Fibroblast of lung (primary cell): ENCODE data around the gene GPC2. TPM values are rescaled to one million over a fixed set of nuclear protein-coding genes. Genes with fewer than 3 reads are reported as not detected.

ENCODE experiments used
- DNase-seq, 2 donors: peaks; one replicate each; pipeline versions ENCODE4 v3.0.0 to v3.0.0-alpha.2; 2010; ENCODE audit warnings: low read depth in 2 of 2
- H2AFZ ChIP-seq: 2 replicates; pipeline ENCODE4 v1.5.1; 2012; ENCODE audit warnings: low read length, control low read depth, inconsistent platforms
- H3K27ac ChIP-seq: 2 replicates; pipeline ENCODE4 v1.5.1; 2011; ENCODE audit warnings: low read length, control low read depth; ENCODE audit not compliant: insufficient read depth
- H3K27me3 ChIP-seq: 2 replicates; pipeline ENCODE4 v1.5.1; 2011; ENCODE audit warnings: mild to moderate bottlenecking, low read length; ENCODE audit not compliant: control insufficient read depth, insufficient read depth
- H3K36me3 ChIP-seq: 2 replicates; pipeline ENCODE4 v1.5.1; 2011; ENCODE audit warnings: low read length; ENCODE audit not compliant: control insufficient read depth, insufficient read depth
- H3K4me1 ChIP-seq: 2 replicates; pipeline ENCODE4 v1.5.1; 2011; ENCODE audit warnings: low read length; ENCODE audit not compliant: control insufficient read depth, insufficient read depth; ENCODE audit errors: extremely low read depth
- H3K4me2 ChIP-seq: 2 replicates; pipeline ENCODE4 v1.5.1; 2011; ENCODE audit warnings: low read length, control low read depth; ENCODE audit not compliant: insufficient read depth; ENCODE audit errors: extremely low read depth
- H3K4me3 ChIP-seq, 4 experiments: fragments of 200-600 bp in 1 of 4; sonication (generic) in 1 of 4; replicated peaks in 1 of 4; 2 replicates each; pipeline ENCODE4 v1.5.1; 2011 to 2016; ENCODE audit warnings: low read length in 4 of 4, low read depth in 3 of 4, mild to moderate bottlenecking in 3 of 4, control low read depth in 2 of 4, inconsistent platforms in 1 of 4, mixed read lengths in 1 of 4; ENCODE audit not compliant: insufficient read depth in 1 of 4; ENCODE audit errors: control extremely low read depth in 1 of 4
- H3K79me2 ChIP-seq: 2 replicates; pipeline ENCODE4 v1.5.1; 2012; ENCODE audit warnings: mild to moderate bottlenecking, low read length, inconsistent platforms; ENCODE audit not compliant: control insufficient read depth, insufficient read depth
- H3K9ac ChIP-seq: 2 replicates; pipeline ENCODE4 v1.5.1; 2011; ENCODE audit warnings: mild to moderate bottlenecking, low read length, control low read depth; ENCODE audit not compliant: insufficient read depth
- H3K9me3 ChIP-seq: 2 replicates; pipeline ENCODE4 v1.5.1; 2012; ENCODE audit warnings: low read depth, low read length; ENCODE audit not compliant: control insufficient read depth, insufficient read depth
- H4K20me1 ChIP-seq: 2 replicates; pipeline ENCODE4 v1.5.1; 2011; ENCODE audit warnings: low read length; ENCODE audit not compliant: control insufficient read depth, insufficient read depth; ENCODE audit errors: extremely low read depth
- EZH2 ChIP-seq: IDR thresholded peaks from 2 replicates; pipeline ENCODE4 v1.5.1; 2012; ENCODE audit warnings: low read length, control low read depth, mild to moderate bottlenecking; ENCODE audit errors: missing control alignments
- polyA plus RNA-seq, 2 donors: library from polyadenylated mRNA; depleted of rRNA in 1 of 2; stranded (reverse) in 1 of 2; unstranded in 1 of 2; fragments of >200 nt; gene quantifications; 2 replicates each; pipeline ENCODE4 v1.2.1, GENCODE V29; 2011 to 2012; ENCODE audit warnings: missing spikeins in 1 of 2
- total RNA-seq: library from RNA; depleted of rRNA; stranded (reverse); fragments of >200 nt; gene quantifications from 2 replicates; pipeline ENCODE4 v1.2.1, GENCODE V29; 2014
- TF ChIP-seq, protein P1 (sequence below), 2 donors: IDR thresholded peaks in 1 of 2; conservative IDR thresholded peaks in 1 of 2; 1 replicate in 1 of 2; 2 replicates in 1 of 2; pipeline ENCODE4 v1.5.1; 2011 to 2012; ENCODE audit warnings: low read length in 2 of 2, control low read depth in 1 of 2, inconsistent platforms in 1 of 2, low read depth in 1 of 2, mild to moderate bottlenecking in 1 of 2

Gene GPC2
- total and polyA plus RNA-seq, 2 donors (not counting 1 experiment from before 2014, with no cell fraction given), result 0.35 to 2.3 TPM

DNA sequence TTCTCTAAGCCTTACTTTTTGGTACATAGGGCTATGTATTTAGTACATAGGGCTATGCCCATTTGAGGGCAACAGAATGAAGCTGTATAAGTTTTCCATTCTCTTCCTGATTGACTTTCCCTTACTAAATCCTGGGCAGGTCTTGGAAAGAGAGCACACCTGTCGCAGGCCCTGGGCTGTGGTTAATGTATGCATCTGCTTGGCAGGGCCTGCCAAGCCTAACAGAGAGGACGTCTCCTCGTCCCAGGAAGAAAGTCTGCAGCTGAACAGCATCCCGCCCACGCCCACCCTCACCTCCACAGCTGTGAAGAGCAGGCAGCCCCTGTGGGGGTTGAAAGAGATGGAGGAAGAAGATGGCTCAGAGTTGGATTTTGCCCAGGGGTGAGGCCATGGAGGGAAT, 33.6 kb upstream of the GPC2 start:
- H3K4me1 ChIP-seq, result no peaks in the 10 kb centered on the region
- H3K27me3 ChIP-seq, result no peaks in the 10 kb centered on the region
- H2AFZ ChIP-seq, result no peak overlapping the region
- no peaks in the 10 kb centered on the region for H3K36me3 ChIP-seq
- no peak for TF ChIP-seq EZH2
- TF ChIP-seq, protein P1, sequence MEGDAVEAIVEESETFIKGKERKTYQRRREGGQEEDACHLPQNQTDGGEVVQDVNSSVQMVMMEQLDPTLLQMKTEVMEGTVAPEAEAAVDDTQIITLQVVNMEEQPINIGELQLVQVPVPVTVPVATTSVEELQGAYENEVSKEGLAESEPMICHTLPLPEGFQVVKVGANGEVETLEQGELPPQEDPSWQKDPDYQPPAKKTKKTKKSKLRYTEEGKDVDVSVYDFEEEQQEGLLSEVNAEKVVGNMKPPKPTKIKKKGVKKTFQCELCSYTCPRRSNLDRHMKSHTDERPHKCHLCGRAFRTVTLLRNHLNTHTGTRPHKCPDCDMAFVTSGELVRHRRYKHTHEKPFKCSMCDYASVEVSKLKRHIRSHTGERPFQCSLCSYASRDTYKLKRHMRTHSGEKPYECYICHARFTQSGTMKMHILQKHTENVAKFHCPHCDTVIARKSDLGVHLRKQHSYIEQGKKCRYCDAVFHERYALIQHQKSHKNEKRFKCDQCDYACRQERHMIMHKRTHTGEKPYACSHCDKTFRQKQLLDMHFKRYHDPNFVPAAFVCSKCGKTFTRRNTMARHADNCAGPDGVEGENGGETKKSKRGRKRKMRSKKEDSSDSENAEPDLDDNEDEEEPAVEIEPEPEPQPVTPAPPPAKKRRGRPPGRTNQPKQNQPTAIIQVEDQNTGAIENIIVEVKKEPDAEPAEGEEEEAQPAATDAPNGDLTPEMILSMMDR (conservative IDR thresholded peaks at IDR 0.05 in 1 of 2, IDR thresholded peaks at IDR 0.05 in 1 of 2; ENCODE audit: low read depth in 1 of 2, low read length in 2 of 2), result no peak
- no peak overlapping the region for H3K9ac ChIP-seq
- no peak for DNase-seq
- no peak overlapping the region for H3K27ac ChIP-seq
- H3K4me2 ChIP-seq, result no peak overlapping the region
- no peaks in the 10 kb centered on the region for H4K20me1 ChIP-seq
- H3K79me2 ChIP-seq, result no peaks in the 10 kb centered on the region
- no peaks in the 10 kb centered on the region for H3K9me3 ChIP-seq
- H3K4me3 ChIP-seq, result no peak overlapping the region

DNA sequence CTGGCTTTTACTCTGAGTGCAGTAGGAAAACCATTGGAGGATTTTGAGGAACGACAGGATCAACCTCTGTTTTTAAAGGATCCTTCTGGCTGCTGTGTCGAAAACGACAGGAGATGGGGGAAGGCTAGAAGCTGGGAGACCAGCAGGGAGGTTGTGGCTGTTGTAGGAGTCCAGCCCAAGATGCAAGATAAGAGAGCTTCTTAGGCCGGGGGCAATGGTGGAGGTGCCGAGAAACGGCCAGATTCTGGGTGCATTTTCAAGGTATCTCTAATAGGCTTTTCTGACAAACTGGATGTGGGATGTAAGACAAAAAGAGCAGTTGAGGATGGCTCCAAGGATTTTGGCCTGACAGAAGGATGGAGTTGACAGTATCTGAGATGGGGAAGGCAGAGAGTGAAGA, 32.3 kb upstream of the GPC2 start:
- TF ChIP-seq, protein P1 (conservative IDR thresholded peaks at IDR 0.05 in 1 of 2, IDR thresholded peaks at IDR 0.05 in 1 of 2; ENCODE audit: low read depth in 1 of 2, low read length in 2 of 2), result no peak
- no peak for TF ChIP-seq EZH2
- no peaks in the 10 kb centered on the region for H3K27me3 ChIP-seq

DNA sequence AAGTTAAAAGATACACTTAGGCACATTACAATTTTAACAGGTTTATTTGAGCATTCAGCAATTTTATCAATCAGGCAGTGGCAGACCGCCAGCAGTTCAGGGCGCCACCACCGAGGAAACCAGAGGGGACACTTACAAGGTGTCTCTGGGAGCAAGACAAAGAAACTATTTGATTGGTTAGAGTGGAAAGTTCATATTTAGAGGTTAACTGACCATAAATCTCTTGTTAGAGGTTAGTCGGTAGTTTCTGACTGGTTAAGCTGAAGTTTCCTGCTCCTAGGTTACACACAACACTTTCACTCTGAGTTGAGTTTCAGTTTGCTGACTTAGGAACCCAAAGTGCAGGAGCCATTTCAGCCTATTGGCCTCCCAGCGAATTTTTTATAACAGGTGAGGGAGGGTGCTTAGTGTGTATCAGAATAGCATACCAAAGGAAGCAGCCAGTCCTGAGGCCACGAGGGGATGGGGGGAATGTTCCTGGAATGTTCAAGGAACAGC, 31.8 kb upstream of the GPC2 start:
- no peak overlapping the region for H3K9ac ChIP-seq
- no peak overlapping the region for H3K27ac ChIP-seq
- no peak overlapping the region for H3K4me3 ChIP-seq
- H3K9me3 ChIP-seq, result no peaks in the 10 kb centered on the region
- H3K4me1 ChIP-seq, result no peaks in the 10 kb centered on the region
- TF ChIP-seq EZH2, result no peak
- TF ChIP-seq, protein P1 (conservative IDR thresholded peaks at IDR 0.05 in 1 of 2, IDR thresholded peaks at IDR 0.05 in 1 of 2; ENCODE audit: low read depth in 1 of 2, low read length in 2 of 2), result no peak
- H3K79me2 ChIP-seq, result no peaks in the 10 kb centered on the region
- DNase-seq, result no peak
- no peak overlapping the region for H2AFZ ChIP-seq
- no peaks in the 10 kb centered on the region for H3K27me3 ChIP-seq
- H3K36me3 ChIP-seq, result no peaks in the 10 kb centered on the region
- no peak overlapping the region for H3K4me2 ChIP-seq
- no peaks in the 10 kb centered on the region for H4K20me1 ChIP-seq

More for the DNA sequence above, 32.3 kb upstream of the GPC2 start:
- Histone ChIP-seq H3K4me1 (no peaks in the 10 kb centered on the region), H3K79me2 (no peaks in the 10 kb centered on the region), H3K4me2 (no peak overlapping the region), H3K27ac (no peak overlapping the region), H3K36me3 (no peaks in the 10 kb centered on the region), H3K9me3 (no peaks in the 10 kb centered on the region), H2AFZ (no peak overlapping the region), H4K20me1 (no peaks in the 10 kb centered on the region), H3K4me3 (no peak overlapping the region), H3K9ac (no peak overlapping the region)
- no peak for DNase-seq
